Measurements from ENCODE around the gene IL17REL.

The IL17REL gene

DNA sequence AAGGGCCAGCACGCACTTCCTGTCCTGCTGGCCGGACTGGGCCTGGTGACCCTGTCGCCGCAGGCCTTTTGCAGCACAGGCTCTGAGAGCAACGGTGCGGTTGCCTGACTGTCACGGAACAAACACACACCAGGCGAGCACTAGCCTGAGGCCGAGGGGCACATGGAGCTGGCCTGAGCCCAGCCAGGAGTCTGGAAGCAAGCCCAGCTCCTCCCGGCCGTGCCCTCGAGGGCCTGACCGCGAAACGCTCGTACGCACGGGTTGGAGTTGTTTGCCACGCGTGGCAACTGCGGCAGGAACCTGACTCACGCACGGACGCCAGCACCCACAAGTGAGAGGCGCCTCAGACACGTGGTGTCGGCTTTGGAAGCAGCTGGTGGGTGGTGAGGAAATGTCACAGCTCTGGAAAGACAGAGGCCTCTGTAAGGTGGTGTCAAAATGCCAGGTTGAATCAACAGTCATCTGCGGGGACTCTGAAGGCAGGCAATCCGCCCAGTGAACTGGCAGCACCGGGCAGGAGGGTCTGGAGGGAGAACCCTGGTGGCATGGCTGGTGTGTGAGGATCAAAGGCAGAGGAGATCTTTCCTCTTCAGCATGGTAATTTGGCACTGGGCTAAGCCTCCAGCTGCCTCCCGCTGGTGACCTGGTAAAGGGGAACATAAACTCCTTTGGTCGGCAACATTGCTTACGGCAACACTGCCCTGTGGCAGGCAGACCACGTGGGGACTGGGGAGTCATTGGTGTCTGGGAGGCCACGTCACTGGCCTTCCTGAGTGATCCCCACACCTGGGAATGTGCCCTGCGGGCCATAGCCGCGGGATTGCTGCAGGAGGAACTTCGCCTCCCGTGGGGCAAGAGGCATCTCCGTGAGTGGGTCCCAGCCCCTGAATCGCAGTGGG lies 15.3 kb upstream of the IL17REL start:
- peak in 1 of 2 donors; percentile 52 for DNase-seq (ENCODE audit: low read depth in 1 of 2, low spot score in 1 of 2)

- DNase-seq (ENCODE audit: low read depth in 1 of 2, low spot score in 1 of 2) = no peak
These were observed 13.4 kb upstream of the IL17REL start for GRCh38 chr22:50025993-50026392.

DNA sequence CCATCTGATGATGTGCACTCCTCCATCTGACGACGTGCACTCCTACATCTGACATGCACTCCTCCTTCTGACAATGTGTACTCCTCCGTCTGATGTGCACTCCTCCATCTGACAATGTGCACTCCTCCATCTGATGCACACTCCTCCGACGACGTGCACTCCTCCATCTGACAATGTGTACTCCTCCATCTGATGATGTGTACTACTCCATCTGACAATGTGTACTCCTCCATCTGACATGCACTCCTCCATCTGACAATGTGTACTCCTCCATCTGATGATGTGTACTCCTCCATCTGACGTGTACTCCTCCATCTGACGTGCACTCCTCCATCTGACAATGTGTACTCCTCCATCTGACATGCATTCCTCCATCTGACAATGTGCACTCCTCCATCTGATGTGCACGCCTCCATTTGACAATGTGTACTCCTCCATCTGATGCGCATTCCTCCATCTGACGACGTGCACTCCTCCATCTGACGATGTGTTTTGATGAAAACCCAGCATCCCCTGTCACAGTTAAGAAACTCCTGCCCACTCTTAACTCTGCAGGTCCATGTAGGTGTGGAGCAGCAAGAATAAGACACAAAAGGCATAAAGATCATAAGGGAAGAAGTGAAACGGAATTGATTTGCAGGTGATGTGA lies 9.7 kb upstream of the IL17REL start:
- DNase-seq (ENCODE audit: low read depth in 1 of 2, low spot score in 1 of 2) = no peak

DNA sequence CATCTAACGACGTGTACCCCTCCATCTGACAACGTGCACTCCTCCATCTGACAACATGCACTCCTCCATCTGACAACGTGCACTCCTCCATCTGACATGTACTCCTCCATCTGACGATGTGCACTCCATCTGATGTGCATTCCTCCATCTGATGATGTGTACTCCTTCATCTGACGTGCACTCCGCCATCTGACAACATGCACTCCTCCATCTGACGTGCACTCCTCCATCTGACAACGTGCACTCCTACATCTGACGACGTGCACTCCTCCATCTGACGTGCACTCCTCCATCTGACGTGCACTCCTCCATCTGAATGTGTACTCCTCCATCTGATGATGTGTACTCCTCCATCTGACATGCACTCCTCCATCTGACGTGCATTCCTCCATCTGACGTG lies 8.0 kb upstream of the IL17REL start:
- no peak for DNase-seq (ENCODE audit: low read depth in 1 of 2, low spot score in 1 of 2)

- DNase-seq (ENCODE audit: low read depth in 1 of 2, low spot score in 1 of 2) = no peak
These were observed 6.8 kb upstream of the IL17REL start for GRCh38 chr22:50019316-50019715.

GRCh38 chr22:50018608-50019285 lies 6.2 kb upstream of the IL17REL start:
- DNase-seq (ENCODE audit: low read depth in 1 of 2, low spot score in 1 of 2) = peak in 1 of 2 donors; percentile 47

DNA sequence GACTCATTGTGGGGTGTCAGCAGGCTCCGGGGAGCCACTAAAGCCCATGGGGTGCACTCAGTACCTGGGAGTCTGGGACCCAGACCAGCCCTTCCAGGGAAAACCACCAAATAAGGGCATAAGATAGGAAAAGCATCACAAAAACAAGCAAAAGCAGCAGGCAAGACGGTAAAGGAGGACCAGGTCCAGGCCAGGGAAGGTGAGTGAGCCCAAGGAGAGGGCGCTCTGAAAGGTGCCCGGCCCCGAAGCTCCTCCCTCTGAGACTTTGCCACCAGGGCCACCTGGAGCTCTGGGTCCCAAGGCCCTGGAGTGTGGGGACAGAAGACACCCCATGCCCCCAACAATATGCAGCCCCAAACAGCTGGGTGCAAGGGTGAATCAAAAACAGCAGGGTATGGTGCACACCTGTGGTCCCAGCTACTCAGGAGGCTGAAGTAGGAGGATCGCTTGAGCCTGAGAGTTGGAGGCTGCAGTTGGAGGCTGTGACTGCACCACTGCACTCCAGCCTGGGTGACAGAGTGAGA lies 5.2 kb upstream of the IL17REL start:
- DNase-seq (ENCODE audit: low read depth in 1 of 2, low spot score in 1 of 2) = no peak

DNA sequence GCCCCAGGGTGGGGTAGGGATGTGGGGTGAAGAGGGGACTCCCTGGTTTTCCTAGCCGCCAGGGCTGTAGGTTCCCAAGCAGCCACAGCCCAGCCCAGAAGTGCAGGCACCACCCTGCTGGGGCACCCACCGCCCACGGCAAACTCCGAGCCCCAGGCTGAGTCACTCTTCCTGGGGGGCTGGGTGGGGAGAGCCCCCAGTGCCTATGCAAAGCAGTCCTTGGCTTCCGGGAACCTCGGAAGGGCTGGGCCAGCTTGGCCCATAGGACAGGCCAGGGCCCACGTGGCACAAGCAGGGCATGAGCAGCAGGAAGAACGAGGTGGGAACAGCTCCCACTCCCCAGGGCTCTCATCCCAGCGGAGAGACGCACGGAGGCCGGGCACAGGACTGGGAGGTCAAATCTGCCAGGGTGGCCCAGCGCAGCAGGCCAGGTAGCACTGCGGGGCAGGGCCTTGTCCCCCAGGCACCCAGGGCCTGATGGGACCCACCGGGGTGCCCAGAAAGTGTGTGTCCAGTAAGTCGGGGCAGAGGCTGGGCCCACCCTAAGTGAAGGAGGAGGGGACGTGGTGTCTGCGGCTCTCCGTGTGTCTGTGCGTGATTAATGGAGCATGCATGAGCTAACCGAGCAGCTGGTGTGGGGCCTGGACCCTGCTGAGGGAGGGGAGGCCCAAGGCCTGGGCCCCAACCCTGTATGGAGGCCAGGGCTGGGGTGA lies 4.6 kb upstream of the IL17REL start:
- peak; percentile 55 to 62 for DNase-seq (ENCODE audit: low read depth in 1 of 2, low spot score in 1 of 2)

DNA sequence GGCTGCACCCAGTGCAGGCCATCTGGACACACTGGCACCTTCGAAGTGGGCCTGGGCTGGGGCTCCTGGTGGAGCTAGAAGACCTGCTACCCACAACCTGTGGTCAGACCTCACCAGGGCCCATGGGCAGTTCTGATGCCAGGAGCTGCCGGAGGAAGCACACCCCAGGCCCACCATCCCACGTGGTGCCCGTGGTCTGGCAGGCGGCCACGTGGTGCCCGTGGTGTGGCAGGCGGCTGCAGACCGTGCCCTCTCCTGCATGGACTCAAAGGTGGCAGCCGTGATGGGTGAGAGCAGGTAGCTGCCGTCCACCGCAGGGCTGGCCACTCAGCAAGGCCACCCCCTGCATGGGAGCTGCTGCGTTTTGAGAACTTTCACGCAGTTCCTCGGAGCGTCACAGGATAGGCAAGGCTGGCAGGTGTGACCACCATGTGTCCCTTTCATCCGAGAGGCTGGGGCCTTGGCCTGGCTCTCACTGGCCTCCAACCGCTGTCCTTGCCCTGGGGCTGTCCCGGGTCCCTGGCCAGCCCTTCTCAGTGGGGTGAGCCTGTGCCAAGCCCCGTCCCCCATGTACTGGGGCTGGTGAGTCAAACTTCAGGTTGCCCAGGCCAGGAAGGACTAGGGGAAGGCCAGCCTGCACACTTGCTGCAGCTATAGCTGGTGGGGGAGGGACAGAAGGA lies 3.9 kb upstream of the IL17REL start:
- DNase-seq (ENCODE audit: low read depth in 1 of 2, low spot score in 1 of 2) = no peak

GRCh38 chr22:50015451-50016307 lies 3.1 kb upstream of the IL17REL start:
- no peak for DNase-seq (ENCODE audit: low read depth in 1 of 2, low spot score in 1 of 2)

DNA sequence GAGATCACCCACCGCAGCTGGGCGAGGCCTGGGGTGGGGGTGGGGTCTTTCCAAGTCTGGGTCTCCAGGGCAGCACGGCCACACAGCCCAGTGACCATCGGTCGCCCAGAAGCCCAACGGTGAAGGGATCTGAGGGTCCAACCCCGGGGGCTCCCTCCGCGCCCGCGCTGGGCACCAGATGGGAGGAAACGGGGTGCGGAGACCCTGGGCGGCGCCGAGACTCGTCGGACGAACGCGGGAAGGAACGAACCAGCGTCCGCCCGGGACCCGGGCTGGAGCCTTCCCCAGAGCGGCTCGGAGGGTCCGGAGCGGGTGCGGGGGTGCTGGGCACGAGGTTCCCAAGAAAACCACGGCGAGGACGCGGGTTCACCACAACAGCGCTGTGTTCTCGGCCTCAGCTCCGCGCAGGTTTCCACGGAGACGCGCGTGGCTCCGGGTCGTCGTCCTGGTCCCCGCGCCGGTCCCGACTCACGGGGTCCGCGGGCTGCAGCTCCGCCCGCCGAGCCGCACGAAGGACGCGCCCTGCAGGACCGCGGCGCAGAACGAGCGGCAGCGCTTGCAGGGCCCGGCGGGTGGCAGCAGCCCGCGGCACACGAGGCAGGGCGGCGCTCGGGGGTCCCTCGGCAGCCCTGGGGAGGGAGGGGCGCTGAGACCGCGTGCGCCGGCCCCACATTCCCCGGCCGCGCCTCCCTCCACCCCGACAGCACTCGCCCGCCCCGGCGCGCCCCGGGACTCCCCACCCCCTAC lies 2.3 kb upstream of the IL17REL start:
- no peak for DNase-seq (ENCODE audit: low read depth in 1 of 2, low spot score in 1 of 2)

DNA sequence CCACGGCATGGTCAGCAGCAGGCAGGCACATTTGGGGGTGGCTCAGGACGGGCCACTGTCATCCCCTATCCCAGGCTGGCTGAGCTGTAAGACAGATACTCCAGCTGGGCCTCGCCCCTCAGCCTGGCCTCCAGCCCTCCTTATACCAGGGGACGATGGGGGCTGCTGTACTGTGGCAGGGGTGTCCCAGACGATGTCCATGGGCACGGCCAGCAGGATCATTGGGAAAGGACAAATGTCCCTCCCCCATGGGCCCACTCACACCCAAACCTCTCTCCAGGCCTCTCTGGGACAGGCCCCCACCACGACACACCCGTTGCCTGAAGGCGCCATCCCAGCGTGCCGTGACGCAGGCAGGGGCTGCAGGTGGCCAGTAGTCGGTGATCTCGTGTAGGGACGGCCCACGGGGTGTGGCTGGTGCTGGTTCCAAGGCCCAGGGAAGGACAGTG lies 1.5 kb upstream of the IL17REL start:
- DNase-seq (ENCODE audit: low read depth in 1 of 2, low spot score in 1 of 2) = no peak

- no peak for DNase-seq (ENCODE audit: low read depth in 1 of 2, low spot score in 1 of 2)
These were observed 936 bp downstream of the IL17REL start for GRCh38 chr22:50011447-50012210.

GRCh38 chr22:50010676-50011446 lies 1.7 kb downstream of the IL17REL start:
- no peak for DNase-seq (ENCODE audit: low read depth in 1 of 2, low spot score in 1 of 2)

GRCh38 chr22:50009765-50010675 lies 2.5 kb downstream of the IL17REL start:
- DNase-seq (ENCODE audit: low read depth in 1 of 2, low spot score in 1 of 2) = no peak

- no peak for DNase-seq (ENCODE audit: low read depth in 1 of 2, low spot score in 1 of 2)
These were observed 3.3 kb downstream of the IL17REL start for GRCh38 chr22:50009251-50009650.

Data from activated CD4-positive, alpha-beta T cell treated with anti-CD3 and anti-CD28 coated beads, Interleukin-2, amount 50 U/mL, for 24 hours (primary cell).